Cardiac muscle cell (in vitro differentiated cells and primary cell): ENCODE results near the gene TRA2B. TPM values are rescaled to one million over a fixed set of nuclear protein-coding genes. Genes with fewer than 3 reads are reported as not detected.

Experiments used
- DNase-seq, 2 donors: peaks; one replicate each; pipeline versions ENCODE4 v3.0.0 to v3.0.0-alpha.2; 2010 to 2017; ENCODE audit warnings: low read depth in 1 of 2, low spot score in 1 of 2
- H3K27ac ChIP-seq: fragments of 200-600 bp; sonication (generic); 2 replicates; pipeline ENCODE4 v1.5.1; 2016
- H3K27me3 ChIP-seq: fragments of 200-600 bp; sonication (generic); 2 replicates; pipeline ENCODE4 v1.6.0; 2016; ENCODE audit warnings: control low read depth
- H3K36me3 ChIP-seq: fragments of 200-600 bp; sonication (generic); 2 replicates; pipeline ENCODE4 v1.5.1; 2016; ENCODE audit warnings: control low read depth
- H3K4me1 ChIP-seq: fragments of 200-600 bp; sonication (generic); 2 replicates; pipeline ENCODE4 v1.8.1; 2017; ENCODE audit warnings: low read depth, mild to moderate bottlenecking, mixed run types
- H3K4me3 ChIP-seq: fragments of 200-600 bp; sonication (generic); 2 replicates; pipeline ENCODE4 v1.5.1; 2016; ENCODE audit warnings: mild to moderate bottlenecking
- H3K9me3 ChIP-seq: fragments of 200-600 bp; sonication (generic); 2 replicates; pipeline ENCODE4 v1.5.1; 2017; ENCODE audit warnings: low read depth, mild to moderate bottlenecking, control low read depth
- CTCF ChIP-seq: IDR thresholded peaks from 2 replicates; pipeline ENCODE4 v1.5.1; 2012; ENCODE audit warnings: low read depth, mild to moderate bottlenecking, low read length
- polyA plus RNA-seq: library from polyadenylated mRNA; unstranded; fragments of >200 nt; fragmentation: Nextera tagmentation; extraction: Ambion mirVana; gene quantifications from 2 replicates; pipeline ENCODE4 v1.2.1, GENCODE V29; 2016
- total RNA-seq: library from RNA; depleted of rRNA; stranded (reverse); fragments of >200 nt; gene quantifications from 2 replicates; pipeline ENCODE4 v1.2.3, GENCODE V29; 2016

TRA2B gene
- total and polyA plus RNA-seq, 2 experiments from 2014 or later: 129 to 320 TPM

- Histone ChIP-seq H3K4me1 (peaks cover 60% of the 10 kb centered on the region), H3K36me3 (peaks cover 48% of the 10 kb centered on the region), H3K27ac (no peak overlapping the region), H3K9me3 (no peaks in the 10 kb centered on the region), H3K4me3 (no peak overlapping the region), H3K27me3 (no peaks in the 10 kb centered on the region)
- no peak for TF ChIP-seq CTCF
- DNase-seq: no peak
Measured at GRCh38 chr3:185927501-185928200, 10.2 kb downstream of the TRA2B start.

GRCh38 chr3:185926445-185926844 lies 11.4 kb downstream of the TRA2B start:
- DNase-seq: no peak
- TF ChIP-seq CTCF: no peak
- H3K9me3 ChIP-seq: no peaks in the 10 kb centered on the region
- no peak overlapping the region for H3K27ac ChIP-seq
- peaks cover 59% of the 10 kb centered on the region for H3K36me3 ChIP-seq
- H3K4me1 ChIP-seq: peaks cover 48% of the 10 kb centered on the region
- H3K27me3 ChIP-seq: no peaks in the 10 kb centered on the region
- no peak overlapping the region for H3K4me3 ChIP-seq

DNA sequence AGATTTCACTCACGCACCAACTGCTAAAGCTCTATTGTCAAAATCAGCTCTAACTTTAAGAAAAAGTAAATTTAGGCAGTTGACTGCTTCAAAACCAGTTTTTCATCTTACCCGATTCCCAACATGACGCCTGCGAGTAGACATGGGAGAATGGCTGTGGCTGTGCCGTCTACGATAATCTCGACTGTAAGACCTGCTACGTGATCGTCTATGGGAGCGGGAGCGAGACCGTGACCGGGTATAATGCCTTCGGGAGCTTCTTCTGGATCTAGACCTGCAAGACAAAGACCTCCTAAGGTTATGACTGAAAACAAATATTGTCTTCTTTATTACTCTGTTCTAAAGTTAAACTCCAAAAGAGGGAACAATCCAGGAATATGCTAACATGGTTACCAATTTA lies 12.5 kb downstream of the TRA2B start:
- Histone ChIP-seq H3K4me1 (peaks cover 37% of the 10 kb centered on the region), H3K36me3 (peaks cover 63% of the 10 kb centered on the region), H3K9me3 (no peaks in the 10 kb centered on the region), H3K27ac (no peak overlapping the region), H3K27me3 (no peaks in the 10 kb centered on the region), H3K4me3 (no peak overlapping the region)
- no peak for TF ChIP-seq CTCF
- DNase-seq: no peak

DNA sequence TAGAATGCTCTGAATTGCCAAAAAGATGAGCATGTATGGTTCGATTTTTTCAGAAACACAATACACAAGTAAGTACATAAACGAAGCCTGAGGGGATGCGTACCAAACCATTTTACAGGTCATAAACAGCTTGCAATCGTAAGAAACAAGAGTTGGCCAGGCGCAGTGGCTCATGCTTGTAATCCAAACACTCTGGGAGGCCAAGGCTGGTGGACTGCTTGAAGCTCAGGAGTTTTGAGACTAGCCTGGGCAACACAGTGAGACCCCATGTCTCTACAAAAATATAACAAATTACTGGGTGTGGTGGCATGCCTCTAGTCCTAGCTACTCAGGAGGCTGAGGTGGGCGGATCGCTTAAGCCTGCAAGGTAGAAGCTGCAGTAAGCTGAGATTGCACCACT lies 13.4 kb downstream of the TRA2B start:
- peaks cover 27% of the 10 kb centered on the region for H3K4me1 ChIP-seq
- no peaks in the 10 kb centered on the region for H3K9me3 ChIP-seq
- no peak overlapping the region for H3K27ac ChIP-seq
- TF ChIP-seq CTCF: no peak
- peaks cover 72% of the 10 kb centered on the region for H3K36me3 ChIP-seq
- no peaks in the 10 kb centered on the region for H3K27me3 ChIP-seq
- no peak for DNase-seq
- no peak overlapping the region for H3K4me3 ChIP-seq

- Histone ChIP-seq H3K9me3 (no peaks in the 10 kb centered on the region), H3K27me3 (no peaks in the 10 kb centered on the region), H3K36me3 (peaks cover 98% of the 10 kb centered on the region), H3K27ac (no peak overlapping the region), H3K4me1 (no peaks in the 10 kb centered on the region), H3K4me3 (no peak overlapping the region)
- no peak for TF ChIP-seq CTCF
- no peak for DNase-seq
Measured at GRCh38 chr3:185920184-185920583, 17.6 kb downstream of the TRA2B start.
